NCI-H2081 (cell line): ENCODE results near the gene DGCR2.

ENCODE experiments used
- DNase-seq, 2 experiments: peaks; one replicate each; lab custom pipeline; 2025; lab: John Stamatoyannopoulos, UW

The DGCR2 gene

GRCh38 chr22:19146215-19146968 lies 24.2 kb upstream of the DGCR2 start:
- DNase-seq = no peak

- no peak for DNase-seq
These were observed 21.8 kb upstream of the DGCR2 start for GRCh38 chr22:19143967-19144400.

GRCh38 chr22:19143212-19143611 lies 21.0 kb upstream of the DGCR2 start:
- no peak for DNase-seq

GRCh38 chr22:19142394-19142793 lies 20.2 kb upstream of the DGCR2 start:
- DNase-seq = no peak

GRCh38 chr22:19139974-19140373 lies 17.8 kb upstream of the DGCR2 start:
- DNase-seq = no peak

GRCh38 chr22:19139001-19139356 lies 16.8 kb upstream of the DGCR2 start:
- DNase-seq = no peak

GRCh38 chr22:19138217-19139000 lies 16.2 kb upstream of the DGCR2 start:
- DNase-seq = no peak

DNA sequence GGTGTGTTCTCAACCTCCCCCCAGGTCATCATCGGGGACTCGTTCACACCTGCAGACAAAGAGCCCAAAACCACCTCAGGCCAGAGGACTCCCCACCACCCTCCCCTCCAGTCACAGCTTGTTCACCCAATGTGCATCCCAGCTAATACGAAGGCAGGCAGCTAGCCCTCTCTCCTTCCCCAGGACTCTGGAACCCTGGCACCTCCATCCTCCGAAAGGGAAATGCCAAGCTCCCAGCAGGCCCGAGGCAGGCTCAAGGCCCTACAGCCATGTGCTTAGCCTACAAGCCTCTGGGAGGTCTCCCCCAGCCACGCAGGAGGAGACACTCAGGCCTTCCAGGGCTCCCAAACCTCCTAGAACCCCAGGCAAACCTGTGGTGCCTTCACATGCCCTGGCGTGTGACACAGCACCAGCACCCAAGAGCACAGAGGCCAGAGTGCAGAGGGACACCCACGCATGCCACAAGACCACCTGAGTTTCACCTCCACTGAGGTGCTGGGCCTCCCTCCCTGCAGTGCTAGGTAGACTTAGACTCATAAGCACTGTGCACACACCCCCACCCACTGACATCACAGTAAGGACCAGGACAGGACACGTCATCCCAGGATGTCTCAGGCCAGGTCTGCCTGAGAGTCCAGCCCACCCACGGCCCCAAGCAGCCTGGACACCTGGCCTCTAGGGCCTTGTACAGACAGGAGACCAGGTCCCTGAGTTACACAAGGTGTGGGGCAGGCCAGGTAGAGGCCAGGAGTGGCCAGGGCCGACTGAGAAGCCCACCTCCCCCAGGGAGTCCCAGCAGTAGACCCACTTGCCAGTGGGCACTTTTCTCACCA lies 15.4 kb upstream of the DGCR2 start:
- DNase-seq = no peak

- no peak for DNase-seq
These were observed 14.7 kb upstream of the DGCR2 start for GRCh38 chr22:19136915-19137314.

- no peak for DNase-seq
These were observed 12.7 kb upstream of the DGCR2 start for GRCh38 chr22:19134874-19135273.

GRCh38 chr22:19134176-19134831 lies 12.1 kb upstream of the DGCR2 start:
- DNase-seq = no peak

DNA sequence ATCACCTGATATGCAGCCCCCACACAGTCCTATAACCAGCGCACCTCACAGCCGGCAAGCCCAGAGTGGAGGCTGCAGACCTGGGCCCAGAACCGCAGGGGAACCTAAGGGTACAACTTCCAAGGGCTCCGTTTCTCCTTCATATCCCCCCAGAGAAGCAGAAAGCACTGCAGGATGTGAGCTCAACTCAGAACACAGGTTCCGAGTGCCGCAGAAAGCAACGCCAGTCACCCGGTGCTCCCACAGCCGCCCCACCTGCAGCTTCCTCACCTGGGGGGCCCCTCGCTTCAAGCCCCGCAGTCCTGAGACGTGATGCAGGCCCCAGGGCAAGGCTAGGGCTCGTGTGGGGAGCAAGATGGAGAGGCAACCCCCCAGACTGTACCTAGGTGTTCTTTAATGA lies 11.3 kb upstream of the DGCR2 start:
- DNase-seq = no peak

DNA sequence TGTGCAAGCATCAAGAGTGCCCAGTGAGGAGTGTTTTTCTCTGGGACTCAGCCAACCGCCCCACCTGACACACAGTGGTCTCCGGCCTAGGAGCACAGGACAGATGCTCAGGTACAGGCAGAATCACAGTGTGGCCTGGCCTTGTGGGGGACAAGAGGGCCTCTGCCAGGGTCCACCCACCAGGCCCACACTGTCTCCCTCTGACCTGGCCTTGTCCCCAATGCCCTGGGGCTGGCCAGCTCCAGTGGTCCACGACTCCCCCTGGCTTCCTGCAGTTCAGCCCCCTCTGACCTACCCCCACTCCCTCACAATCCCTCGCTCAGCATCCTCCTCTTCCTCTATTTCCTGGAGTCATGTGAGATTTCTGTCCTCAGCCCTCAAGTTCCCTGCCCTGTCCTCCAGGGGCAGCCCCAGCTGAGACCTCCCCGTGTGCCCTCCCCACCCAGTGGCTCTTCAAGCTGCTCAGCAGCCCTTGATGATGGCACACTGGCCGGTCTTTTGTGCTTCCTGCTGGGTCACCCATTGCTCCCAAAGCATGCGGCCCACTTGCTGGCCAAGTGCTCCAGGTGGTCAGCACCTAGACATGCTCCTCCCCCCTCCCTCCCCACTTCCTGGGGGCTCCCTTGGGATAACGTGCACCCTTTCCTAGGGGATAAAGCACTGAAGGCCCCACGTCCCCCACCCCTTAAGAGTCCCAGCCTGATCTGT lies 10.6 kb upstream of the DGCR2 start:
- DNase-seq = no peak

GRCh38 chr22:19132153-19132552 lies 9.9 kb upstream of the DGCR2 start:
- no peak for DNase-seq

DNA sequence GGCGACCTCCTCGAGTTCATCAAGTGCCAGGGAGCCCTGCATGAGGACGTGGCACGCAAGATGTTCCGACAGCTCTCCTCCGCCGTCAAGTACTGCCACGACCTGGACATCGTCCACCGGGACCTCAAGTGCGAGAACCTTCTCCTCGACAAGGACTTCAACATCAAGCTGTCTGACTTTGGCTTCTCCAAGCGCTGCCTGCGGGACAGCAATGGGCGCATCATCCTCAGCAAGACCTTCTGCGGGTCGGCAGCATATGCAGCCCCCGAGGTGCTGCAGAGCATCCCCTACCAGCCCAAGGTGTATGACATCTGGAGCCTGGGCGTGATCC lies 9.4 kb upstream of the DGCR2 start:
- DNase-seq = no peak

DNA sequence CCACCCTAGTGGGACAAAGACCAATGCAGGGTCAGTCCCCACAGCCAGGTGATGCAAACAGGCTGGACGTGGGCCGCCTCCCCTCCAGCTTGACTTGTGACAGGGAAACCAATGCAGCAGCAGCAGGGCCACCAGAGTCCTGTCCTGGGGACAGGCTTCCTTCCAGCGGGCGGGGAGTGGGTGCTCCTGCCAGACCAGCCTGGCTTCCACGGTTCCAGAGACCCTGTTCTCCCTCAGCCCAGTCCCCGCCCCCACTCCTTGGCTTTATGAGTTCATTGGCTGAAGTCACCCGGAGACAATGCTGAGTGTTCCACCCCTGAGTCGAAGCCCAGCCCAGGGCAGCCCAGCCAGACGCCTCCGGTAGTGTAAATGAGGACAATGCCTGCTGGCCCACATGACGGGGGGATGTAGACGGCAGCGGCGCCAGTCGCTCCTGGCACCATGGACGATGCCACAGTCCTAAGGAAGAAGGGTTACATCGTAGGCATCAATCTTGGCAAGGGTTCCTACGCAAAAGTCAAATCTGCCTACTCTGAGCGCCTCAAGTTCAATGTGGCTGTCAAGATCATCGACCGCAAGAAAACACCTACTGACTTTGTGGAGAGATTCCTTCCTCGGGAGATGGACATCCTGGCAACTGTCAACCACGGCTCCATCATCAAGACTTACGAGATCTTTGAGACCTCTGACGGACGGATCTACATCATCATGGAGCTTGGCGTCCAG lies 8.9 kb upstream of the DGCR2 start, which contains the start of gene TSSK2:
TSSK2 (plus strand) TSS at position 350 of the 726 bp plus-strand sequence; CDS start at position 442, 92 bp downstream.
- no peak for DNase-seq

DNA sequence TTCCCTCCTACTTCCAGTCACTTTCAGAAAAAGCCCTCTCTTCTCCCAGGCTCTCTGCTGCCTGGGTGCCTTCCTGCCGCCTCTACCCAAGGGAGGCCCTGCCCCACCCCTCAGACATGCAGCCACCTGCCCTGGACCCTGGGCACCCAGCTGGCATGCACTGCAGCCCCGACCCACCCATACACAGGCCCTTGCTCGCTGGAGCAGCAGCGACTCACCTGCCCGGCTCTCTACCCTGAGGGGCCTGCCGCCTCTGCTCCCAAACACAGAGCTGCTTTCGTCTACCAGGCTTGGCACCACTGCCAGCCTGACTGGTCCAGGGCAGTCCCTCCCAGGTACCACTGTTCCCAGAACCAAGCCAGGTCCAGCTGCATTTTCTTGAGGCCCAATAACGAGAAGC lies 7.7 kb upstream of the DGCR2 start:
- DNase-seq = no peak

DNA sequence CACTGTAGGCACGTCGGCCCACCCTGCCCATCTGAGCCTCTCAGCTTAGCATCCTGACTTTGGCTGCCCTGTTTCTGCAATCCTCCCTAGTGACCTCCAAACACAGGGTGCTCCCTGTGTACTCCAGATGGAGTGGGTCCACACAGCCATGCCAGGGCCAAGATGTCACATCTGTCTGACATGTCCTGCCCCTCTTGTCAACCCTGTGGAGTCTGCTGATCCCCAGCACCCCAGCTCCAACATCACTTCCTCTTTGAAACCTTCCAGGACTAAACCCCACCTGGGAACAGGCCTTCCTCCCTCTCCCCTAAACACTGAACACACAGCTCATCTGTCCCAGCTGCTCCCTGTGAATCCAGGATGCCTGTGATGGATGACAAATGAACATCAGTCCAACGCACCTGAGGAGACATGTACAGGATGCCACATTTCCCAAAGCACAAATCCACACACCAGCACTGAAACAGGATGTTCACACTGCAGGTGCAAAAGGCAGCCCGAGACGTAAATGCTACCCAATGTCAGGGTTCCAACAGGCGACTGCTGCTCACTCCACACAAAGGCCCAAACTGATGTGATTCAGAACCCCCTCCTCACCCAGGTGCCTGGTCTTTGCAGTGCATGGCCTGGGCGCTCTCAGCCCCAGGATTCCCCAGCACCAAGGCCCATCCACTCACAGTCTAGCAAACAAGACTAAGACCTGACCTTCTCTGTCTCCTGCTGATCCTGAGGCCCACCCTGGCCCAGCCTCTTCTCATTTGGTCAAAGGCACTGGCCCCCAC lies 6.9 kb upstream of the DGCR2 start:
- DNase-seq = no peak

GRCh38 chr22:19128009-19128401 lies 5.8 kb upstream of the DGCR2 start:
- no peak for DNase-seq
